ENCODE measurements around the gene DGKD. TPM values are rescaled to one million over a fixed set of nuclear protein-coding genes. Genes with fewer than 3 reads are reported as not detected.

Gene DGKD
- total and polyA plus RNA-seq, 2 donors (not counting 1 experiment from before 2014, with no cell fraction given): 224 to 396 TPM

DNA sequence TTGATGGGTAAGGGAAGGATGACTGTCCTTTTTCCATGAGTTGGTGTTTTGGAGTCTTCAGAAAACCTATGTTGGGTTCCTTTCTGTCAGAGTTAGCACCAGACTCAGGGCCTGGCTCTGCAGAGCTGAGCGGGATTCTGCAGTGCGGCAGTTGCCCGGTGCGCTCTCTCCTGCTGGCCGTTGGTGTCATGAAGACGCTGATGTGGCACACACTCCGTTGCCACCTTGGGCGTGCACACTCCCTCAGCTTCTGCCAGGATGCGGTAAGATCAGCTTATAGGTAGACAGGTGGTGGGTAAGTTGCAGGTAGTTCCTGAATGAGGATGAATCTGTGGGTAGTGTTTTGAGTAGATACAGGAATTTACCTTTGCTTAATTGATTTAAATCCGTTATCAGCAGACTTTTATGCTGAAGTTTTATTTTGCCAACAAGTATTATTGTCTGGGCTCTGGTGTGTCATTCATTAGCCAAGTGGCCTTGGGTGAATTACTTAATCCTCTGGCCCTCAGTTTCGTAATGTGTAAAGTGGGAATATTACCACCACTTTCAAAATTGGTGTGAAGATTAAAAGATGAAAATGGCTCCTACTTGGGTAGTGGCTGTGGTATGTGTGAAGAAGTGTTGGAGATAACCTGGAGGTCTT lies 26.8 kb downstream of the DGKD start:
- H3K27me3 ChIP-seq (replicated peaks in 1 of 4; ENCODE audit: control extremely low read depth in 1 of 4, control insufficient read depth in 3 of 4, insufficient read depth in 4 of 4, low read length in 3 of 4): no peaks in the 10 kb centered on the region
- peak overlapping the region; percentile 73 for H3K4me3 Mint-ChIP-seq
- H3K4me2 ChIP-seq (replicated peaks; ENCODE audit: low read depth, low read length, poor library complexity, severe bottlenecking): peak overlapping the region; percentile 69
- intact Hi-C loops (cut with micrococcal nuclease): loop anchor here (2.0 to 10.0 kb wide), 3 partner anchors 50 to 526 kb away; no protein-coding TSS in a partner anchor
- no peak overlapping the region for H2AFZ ChIP-seq (ENCODE audit: insufficient read depth, low read depth, low read length, poor library complexity, severe bottlenecking)
- 68% methylated on average over 9 of the region's 11 CpGs for WGBS (ENCODE audit: insufficient coverage)
- H3K79me2 ChIP-seq (ENCODE audit: control insufficient read depth, insufficient read depth, low read length): peaks cover 99% of the 10 kb centered on the region
- H3K27ac ChIP-seq (ENCODE audit: low read length in 2 of 2): peak overlapping the region; percentile 89 to 93
- H3K27ac Mint-ChIP-seq: peak overlapping the region; percentile 80
- no peak for TF ChIP-seq EZH2 (IDR thresholded peaks at IDR 0.05; ENCODE audit: borderline replicate concordance, insufficient read depth, low read depth, low read length, poor library complexity, severe bottlenecking)
- TF ChIP-seq, protein P1, sequence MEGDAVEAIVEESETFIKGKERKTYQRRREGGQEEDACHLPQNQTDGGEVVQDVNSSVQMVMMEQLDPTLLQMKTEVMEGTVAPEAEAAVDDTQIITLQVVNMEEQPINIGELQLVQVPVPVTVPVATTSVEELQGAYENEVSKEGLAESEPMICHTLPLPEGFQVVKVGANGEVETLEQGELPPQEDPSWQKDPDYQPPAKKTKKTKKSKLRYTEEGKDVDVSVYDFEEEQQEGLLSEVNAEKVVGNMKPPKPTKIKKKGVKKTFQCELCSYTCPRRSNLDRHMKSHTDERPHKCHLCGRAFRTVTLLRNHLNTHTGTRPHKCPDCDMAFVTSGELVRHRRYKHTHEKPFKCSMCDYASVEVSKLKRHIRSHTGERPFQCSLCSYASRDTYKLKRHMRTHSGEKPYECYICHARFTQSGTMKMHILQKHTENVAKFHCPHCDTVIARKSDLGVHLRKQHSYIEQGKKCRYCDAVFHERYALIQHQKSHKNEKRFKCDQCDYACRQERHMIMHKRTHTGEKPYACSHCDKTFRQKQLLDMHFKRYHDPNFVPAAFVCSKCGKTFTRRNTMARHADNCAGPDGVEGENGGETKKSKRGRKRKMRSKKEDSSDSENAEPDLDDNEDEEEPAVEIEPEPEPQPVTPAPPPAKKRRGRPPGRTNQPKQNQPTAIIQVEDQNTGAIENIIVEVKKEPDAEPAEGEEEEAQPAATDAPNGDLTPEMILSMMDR (IDR thresholded peaks at IDR 0.05): no peak
- H4K20me1 ChIP-seq (ENCODE audit: control insufficient read depth, insufficient read depth, low read length, poor library complexity, severe bottlenecking): peaks cover 58% of the 10 kb centered on the region
- peaks cover 4 to 27% of the 10 kb centered on the region in 2 experiments for H3K36me3 ChIP-seq (replicated peaks in 1 of 2; ENCODE audit: control extremely low read depth in 1 of 2, control insufficient read depth in 1 of 2, extremely low read depth in 1 of 2, insufficient read depth in 2 of 2, low read length in 1 of 2)
- ChIA-PET CTCF (no interaction called here), POLR2A (interaction anchor here (0.7 kb wide), 1 partner anchor 10 kb away, joined by 6 read pairs; no protein-coding TSS in a partner anchor)
- peaks cover 82% of the 10 kb centered on the region for H3K4me1 Mint-ChIP-seq
- H3K9me3 ChIP-seq (ENCODE audit: control extremely low read depth in 1 of 3, control insufficient read depth in 2 of 3, insufficient read depth in 1 of 3, low read length in 2 of 3): no peaks in the 10 kb centered on the region
- DNase-seq (no peak), ATAC-seq (ENCODE audit: low read depth) (no peak)
- H3K4me1 ChIP-seq (ENCODE audit: control insufficient read depth in 2 of 2, insufficient read depth in 2 of 2, low read length in 2 of 2): peaks cover 77 to 81% of the 10 kb centered on the region in 2 donors
- H3K9ac ChIP-seq (ENCODE audit: low read length): no peak overlapping the region
- H3K4me3 ChIP-seq (ENCODE audit: control extremely low read depth in 1 of 5, extremely low read depth in 1 of 5, insufficient read depth in 1 of 5, low read depth in 2 of 5, low read length in 4 of 5): peak overlapping the region in 1 of 5 experiments; percentile 52
- H3K27me3 Mint-ChIP-seq: no peaks in the 10 kb centered on the region
- no peaks in the 10 kb centered on the region for H3K9me3 Mint-ChIP-seq (ENCODE audit: insufficient read depth)

DNA sequence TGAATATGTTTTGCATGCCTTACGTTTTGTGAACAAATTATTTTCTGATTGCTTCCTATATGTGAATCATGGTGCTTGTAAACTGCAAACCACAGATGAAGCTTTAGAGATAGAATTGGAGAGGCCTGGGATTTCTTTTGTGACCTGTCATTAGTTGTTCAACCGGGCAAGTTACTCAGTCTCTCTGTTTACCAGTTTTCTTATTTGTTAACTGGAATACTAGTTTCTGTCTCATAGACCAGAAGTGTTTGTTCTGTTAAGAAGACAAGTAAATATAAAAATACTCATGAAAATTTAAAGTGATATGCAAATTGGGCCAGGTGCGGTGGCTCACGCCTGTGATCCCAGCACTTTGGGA lies 27.3 kb downstream of the DGKD start:
- Histone ChIP-seq H3K4me3 (ENCODE audit: control extremely low read depth in 1 of 5, extremely low read depth in 1 of 5, insufficient read depth in 1 of 5, low read depth in 2 of 5, low read length in 4 of 5) (no peak overlapping the region), H3K27me3 (replicated peaks in 1 of 4; ENCODE audit: control extremely low read depth in 1 of 4, control insufficient read depth in 3 of 4, insufficient read depth in 4 of 4, low read length in 3 of 4) (no peaks in the 10 kb centered on the region), H4K20me1 (ENCODE audit: control insufficient read depth, insufficient read depth, low read length, poor library complexity, severe bottlenecking) (peaks cover 63% of the 10 kb centered on the region), H3K9ac (ENCODE audit: low read length) (no peak overlapping the region), H2AFZ (ENCODE audit: insufficient read depth, low read depth, low read length, poor library complexity, severe bottlenecking) (no peak overlapping the region), H3K79me2 (ENCODE audit: control insufficient read depth, insufficient read depth, low read length) (peaks cover 99% of the 10 kb centered on the region), H3K27ac (ENCODE audit: low read length in 2 of 2) (peak overlapping the region; percentile 89 to 93), H3K36me3 (replicated peaks in 1 of 2; ENCODE audit: control extremely low read depth in 1 of 2, control insufficient read depth in 1 of 2, extremely low read depth in 1 of 2, insufficient read depth in 2 of 2, low read length in 1 of 2) (peaks cover 3 to 22% of the 10 kb centered on the region in 2 experiments), H3K4me2 (replicated peaks; ENCODE audit: low read depth, low read length, poor library complexity, severe bottlenecking) (peak overlapping the region; percentile 69), H3K4me1 (ENCODE audit: control insufficient read depth in 2 of 2, insufficient read depth in 2 of 2, low read length in 2 of 2) (peaks cover 81 to 84% of the 10 kb centered on the region in 2 donors), H3K9me3 (ENCODE audit: control extremely low read depth in 1 of 3, control insufficient read depth in 2 of 3, insufficient read depth in 1 of 3, low read length in 2 of 3) (no peaks in the 10 kb centered on the region)
- intact Hi-C loops (cut with micrococcal nuclease): loop anchor here (2.0 to 10.0 kb wide), 3 partner anchors 51 to 527 kb away; no protein-coding TSS in a partner anchor
- CTCF ChIA-PET: interaction anchor here (1.1 kb wide), 1 partner anchor 8 kb away, joined by 3 read pairs; no protein-coding TSS in a partner anchor
- no peaks in the 10 kb centered on the region for H3K27me3 Mint-ChIP-seq
- H3K4me3 Mint-ChIP-seq: peak overlapping the region; percentile 73
- H3K9me3 Mint-ChIP-seq (ENCODE audit: insufficient read depth): no peaks in the 10 kb centered on the region
- peaks cover 84% of the 10 kb centered on the region for H3K4me1 Mint-ChIP-seq
- no peak for TF ChIP-seq EZH2 (IDR thresholded peaks at IDR 0.05; ENCODE audit: borderline replicate concordance, insufficient read depth, low read depth, low read length, poor library complexity, severe bottlenecking)
- TF ChIP-seq, protein P1 (IDR thresholded peaks at IDR 0.05): no peak
- peak overlapping the region; percentile 80 for H3K27ac Mint-ChIP-seq
- POLR2A ChIA-PET: no interaction called here
- DNase-seq (no peak), ATAC-seq (ENCODE audit: low read depth) (no peak)
- WGBS (ENCODE audit: insufficient coverage): 0% methylated on average over 1 of the region's 4 CpGs
